ENCODE results near the gene CDS2.
"Not testable (repeated sequence)": the region's sequence is repeated elsewhere in the genome, so short reads cannot be mapped to it uniquely, and the experiment has no call there.

The CDS2 gene
- 106 reads per million, percentile 84 among the genes with 10 or more reads in this experiment for total RNA-seq

- DNase-seq, result peak; percentile 100
These were observed at the start of gene CDS2 for GRCh38 chr20:5126512-5127203. Gene CDS2, plus strand, starts transcription at chr20:5127008. Its CDS starts 85 bp downstream, at chr20:5127093.

GRCh38 chr20:5077761-5078387 is 48.9 kb upstream of the CDS2 start:
- DNase-seq, result no peak

GRCh38 chr20:5078399-5078958 is 48.3 kb upstream of the CDS2 start:
- peak; percentile 48 for DNase-seq

- DNase-seq, result no peak
These were observed 46.4 kb upstream of the CDS2 start for GRCh38 chr20:5080384-5080877.

- DNase-seq, result no peak
These were observed 41.4 kb upstream of the CDS2 start for GRCh38 chr20:5085380-5085779.

- no peak for DNase-seq
These were observed 38.1 kb upstream of the CDS2 start for GRCh38 chr20:5088688-5089087.

- DNase-seq, result no peak
These were observed 36.6 kb upstream of the CDS2 start for GRCh38 chr20:5090191-5090590.

- DNase-seq, result no peak
These were observed 34.9 kb upstream of the CDS2 start for GRCh38 chr20:5091902-5092301.

- DNase-seq, result no peak
These were observed 34.0 kb upstream of the CDS2 start for GRCh38 chr20:5092765-5093339.

- no peak for DNase-seq
These were observed 31.4 kb upstream of the CDS2 start for GRCh38 chr20:5095454-5095853.

- DNase-seq, result no peak
These were observed 30.9 kb upstream of the CDS2 start for GRCh38 chr20:5095931-5096330.

- no peak for DNase-seq
These were observed 30.3 kb upstream of the CDS2 start for GRCh38 chr20:5096463-5096862.

GRCh38 chr20:5099009-5099408 is 27.8 kb upstream of the CDS2 start:
- DNase-seq, result not testable (repeated sequence)

- not testable (repeated sequence) for DNase-seq
These were observed 26.9 kb upstream of the CDS2 start for GRCh38 chr20:5099909-5100308.

GRCh38 chr20:5100684-5101347 is 26.0 kb upstream of the CDS2 start:
- peak; percentile 72 for DNase-seq

- DNase-seq, result no peak
These were observed 22.3 kb upstream of the CDS2 start for GRCh38 chr20:5104479-5104878.

GRCh38 chr20:5109276-5109675 is 17.5 kb upstream of the CDS2 start:
- no peak for DNase-seq

GRCh38 chr20:5113615-5113986 is 13.2 kb upstream of the CDS2 start:
- no peak for DNase-seq

GRCh38 chr20:5114403-5114802 is 12.4 kb upstream of the CDS2 start:
- DNase-seq, result no peak

GRCh38 chr20:5116875-5117274 is 9.9 kb upstream of the CDS2 start:
- DNase-seq, result no peak

- DNase-seq, result no peak
These were observed 8.3 kb upstream of the CDS2 start for GRCh38 chr20:5118220-5119142.

- no peak for DNase-seq
These were observed 7.7 kb upstream of the CDS2 start for GRCh38 chr20:5119143-5119434.

Data from effector CD4-positive, alpha-beta T cell (primary cell).